Colonic mucosa (tissue), 4 donors: ENCODE measurements around the gene VAMP5. TPM values are rescaled to one million over a fixed set of nuclear protein-coding genes. Genes with fewer than 3 reads are reported as not detected.
"Not testable (repeated sequence)": the region's sequence is repeated elsewhere in the genome, so short reads cannot be mapped to it uniquely, and the experiment has no call there.

ENCODE experiments used
- DNase-seq: peaks from one replicate; pipeline ENCODE4 v3.0.0-alpha.2; 2020
- H3K27ac ChIP-seq: fragments of 200-600 bp; one replicate; pipeline ENCODE4 v1.8.0; 2021
- H3K27me3 ChIP-seq: fragments of 200-600 bp; one replicate; pipeline ENCODE4 v1.8.0; 2021
- H3K36me3 ChIP-seq: fragments of 200-600 bp; one replicate; pipeline ENCODE4 v1.8.0; 2021
- H3K4me1 ChIP-seq: fragments of 200-600 bp; one replicate; pipeline ENCODE4 v1.8.0; 2021; ENCODE audit warnings: mild to moderate bottlenecking
- H3K4me3 ChIP-seq: fragments of 200-600 bp; one replicate; pipeline ENCODE4 v1.8.0; 2021
- H3K9ac ChIP-seq, 2 donors: one replicate each; pipeline ENCODE4 v1.7.0; 2013; ENCODE audit warnings: control low read depth in 2 of 2, low read depth in 2 of 2, low read length in 2 of 2
- H3K9me3 ChIP-seq: fragments of 200-600 bp; one replicate; pipeline ENCODE4 v1.8.0; 2021
- intact Hi-C: fragments of 100-400 bp; cut with DNase I; formaldehyde crosslinking; loops from one replicate; pipeline ENCODE4 v1.14.1; 2022
- total RNA-seq, 2 donors: library from RNA; stranded (reverse); fragmentation: NEBNext Ultra II Directional in 1 of 2; extraction: Animal tissue kit (Norgen Biotek cat#: 25700) in 1 of 2; gene quantifications; one replicate each; pipeline ENCODE4 v1.2.1, GENCODE V29; 2021
- TF ChIP-seq, protein P1 (sequence below): fragments of 200-600 bp; IDR thresholded peaks from one replicate; pipeline ENCODE4 v1.8.0; 2022; ENCODE audit warnings: antibody characterized with exemption, mild to moderate bottlenecking
- donor health status: healthy.
- donor health status: DM: no; HTN: no; CAD: no.
- donor health status: DM: no; HTN: no; CAD: no.

VAMP5 gene
- total RNA-seq, 2 donors from 2014 or later: 14.0 to 16.9 TPM

DNA sequence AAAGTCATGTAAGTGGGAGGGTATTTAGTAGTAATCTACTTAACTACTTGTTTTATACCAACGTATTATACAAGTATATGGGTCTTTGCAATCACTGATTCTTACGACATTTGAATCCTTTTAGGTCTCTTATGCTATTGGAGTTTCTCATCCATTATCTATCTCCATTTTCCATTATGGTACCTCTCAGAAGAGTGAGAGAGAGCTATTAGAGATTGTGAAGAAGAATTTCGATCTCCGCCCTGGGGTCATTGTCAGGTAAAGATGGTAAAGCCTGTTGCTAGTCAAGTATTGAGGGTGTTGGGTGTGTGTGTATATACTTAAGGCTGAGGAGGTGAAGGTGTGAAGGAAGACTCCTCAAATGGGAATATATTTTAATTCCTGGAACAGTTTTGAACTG, 41.5 kb upstream of the VAMP5 start:
- DNase-seq: no peak
- Histone ChIP-seq H3K36me3 (peaks cover 33% of the 10 kb centered on the region), H3K4me3 (no peak overlapping the region), H3K9ac (no peak overlapping the region), H3K4me1 (peaks cover 3% of the 10 kb centered on the region), H3K9me3 (no peaks in the 10 kb centered on the region), H3K27me3 (no peaks in the 10 kb centered on the region), H3K27ac (no peak overlapping the region)
- TF ChIP-seq, protein P1, sequence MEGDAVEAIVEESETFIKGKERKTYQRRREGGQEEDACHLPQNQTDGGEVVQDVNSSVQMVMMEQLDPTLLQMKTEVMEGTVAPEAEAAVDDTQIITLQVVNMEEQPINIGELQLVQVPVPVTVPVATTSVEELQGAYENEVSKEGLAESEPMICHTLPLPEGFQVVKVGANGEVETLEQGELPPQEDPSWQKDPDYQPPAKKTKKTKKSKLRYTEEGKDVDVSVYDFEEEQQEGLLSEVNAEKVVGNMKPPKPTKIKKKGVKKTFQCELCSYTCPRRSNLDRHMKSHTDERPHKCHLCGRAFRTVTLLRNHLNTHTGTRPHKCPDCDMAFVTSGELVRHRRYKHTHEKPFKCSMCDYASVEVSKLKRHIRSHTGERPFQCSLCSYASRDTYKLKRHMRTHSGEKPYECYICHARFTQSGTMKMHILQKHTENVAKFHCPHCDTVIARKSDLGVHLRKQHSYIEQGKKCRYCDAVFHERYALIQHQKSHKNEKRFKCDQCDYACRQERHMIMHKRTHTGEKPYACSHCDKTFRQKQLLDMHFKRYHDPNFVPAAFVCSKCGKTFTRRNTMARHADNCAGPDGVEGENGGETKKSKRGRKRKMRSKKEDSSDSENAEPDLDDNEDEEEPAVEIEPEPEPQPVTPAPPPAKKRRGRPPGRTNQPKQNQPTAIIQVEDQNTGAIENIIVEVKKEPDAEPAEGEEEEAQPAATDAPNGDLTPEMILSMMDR: no peak
- intact Hi-C loops: no loop called here

DNA sequence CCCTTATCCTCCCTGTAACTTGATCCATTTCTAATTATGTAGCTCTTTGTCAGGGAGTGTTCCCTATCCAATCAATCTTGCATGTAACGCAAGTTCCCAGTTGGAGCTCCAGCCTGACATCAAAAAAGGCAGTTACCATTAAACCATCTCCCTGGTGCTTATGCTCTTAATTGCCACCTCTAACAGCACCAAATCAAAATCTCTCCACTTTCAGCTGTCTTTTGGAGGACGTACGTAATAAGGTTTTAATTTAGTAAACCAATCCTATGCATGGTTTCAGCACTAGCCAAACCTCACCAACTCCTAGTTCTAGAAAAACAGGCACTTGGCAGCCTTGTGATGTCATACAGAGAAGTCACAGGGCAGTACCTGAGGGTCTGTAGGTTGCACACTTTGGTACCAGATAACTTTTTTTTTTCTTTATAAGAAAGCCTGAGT, 40.0 kb upstream of the VAMP5 start:
- H3K27ac ChIP-seq: peak overlapping the region; percentile 15
- peaks cover 33% of the 10 kb centered on the region for H3K36me3 ChIP-seq
- DNase-seq, H3K9ac ChIP-seq, H3K4me1 ChIP-seq, H3K27me3 ChIP-seq, H3K4me3 ChIP-seq, H3K9me3 ChIP-seq, intact Hi-C loops: not testable (repeated sequence)

DNA sequence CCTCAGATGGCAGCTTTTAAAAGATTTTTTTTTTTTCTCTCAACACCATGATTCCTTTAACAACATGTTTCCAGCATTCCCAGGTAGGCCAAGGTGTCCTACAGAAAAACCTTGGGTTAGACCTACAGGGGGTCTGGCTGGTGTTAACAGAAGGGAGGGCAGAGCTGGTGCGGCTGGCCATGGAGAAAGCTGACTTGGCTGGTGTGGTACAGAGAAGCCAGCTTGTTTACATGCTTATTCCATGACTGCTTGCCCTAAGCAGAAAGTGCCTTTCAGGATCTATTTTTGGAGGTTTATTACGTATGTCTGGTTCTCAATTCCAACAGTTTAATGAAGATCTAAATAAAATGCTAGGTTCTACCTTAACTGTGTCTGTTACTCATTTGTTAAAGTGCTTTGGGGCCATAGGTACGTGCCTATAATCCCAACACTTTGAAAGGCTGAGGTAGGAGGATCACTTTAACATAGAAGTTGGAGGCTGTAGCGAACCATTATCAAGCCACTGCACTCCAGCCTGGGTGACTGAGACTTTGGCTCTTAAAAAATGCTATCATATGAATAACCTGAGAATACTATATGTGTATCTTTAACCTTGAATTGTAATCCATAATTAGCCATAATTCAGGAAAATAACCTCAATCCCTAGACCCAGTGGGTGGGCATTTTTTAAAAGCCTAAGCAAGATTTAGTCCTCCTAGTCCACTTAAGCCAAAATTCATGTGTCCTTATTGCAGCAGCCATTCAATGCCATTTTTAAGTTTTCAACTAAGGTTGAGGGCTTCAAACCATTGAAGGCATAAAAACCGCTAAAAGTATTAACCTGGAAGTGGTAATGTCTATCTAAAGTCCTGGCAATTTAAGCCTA, 39.1 kb upstream of the VAMP5 start:
- H3K9me3 ChIP-seq, H3K4me3 ChIP-seq, intact Hi-C loops, H3K4me1 ChIP-seq, H3K9ac ChIP-seq, DNase-seq, H3K27me3 ChIP-seq: not testable (repeated sequence)
- peaks cover 33% of the 10 kb centered on the region for H3K36me3 ChIP-seq
- peak overlapping the region; percentile 15 for H3K27ac ChIP-seq

DNA sequence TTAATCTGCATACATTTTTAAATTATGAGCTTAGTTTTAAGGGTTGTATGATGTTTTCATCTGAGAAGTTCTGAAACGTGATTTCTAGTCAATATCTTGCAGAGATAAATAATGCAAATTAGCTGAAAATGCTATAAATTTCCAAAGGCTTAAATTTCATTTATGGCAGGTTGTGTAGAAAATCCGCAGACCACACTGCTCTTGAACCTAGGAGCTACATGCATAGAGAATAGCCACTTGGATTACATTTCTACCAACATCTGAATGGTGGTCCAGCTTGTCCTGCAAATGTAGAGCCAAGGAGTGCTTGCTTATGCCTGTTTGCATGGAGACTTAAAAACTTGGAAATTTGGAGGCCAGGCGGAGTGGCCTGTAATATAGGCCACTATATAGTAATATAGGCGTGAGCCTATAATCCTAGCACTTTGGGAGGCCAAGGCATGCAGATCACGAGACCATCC, 38.4 kb upstream of the VAMP5 start:
- TF ChIP-seq, protein P1: no peak
- Histone ChIP-seq H3K36me3 (peaks cover 33% of the 10 kb centered on the region), H3K4me3 (no peak overlapping the region), H3K9me3 (no peaks in the 10 kb centered on the region), H3K27me3 (no peaks in the 10 kb centered on the region), H3K27ac (no peak overlapping the region), H3K4me1 (no peaks in the 10 kb centered on the region), H3K9ac (no peak overlapping the region)
- no peak for DNase-seq
- intact Hi-C loops: no loop called here

DNA sequence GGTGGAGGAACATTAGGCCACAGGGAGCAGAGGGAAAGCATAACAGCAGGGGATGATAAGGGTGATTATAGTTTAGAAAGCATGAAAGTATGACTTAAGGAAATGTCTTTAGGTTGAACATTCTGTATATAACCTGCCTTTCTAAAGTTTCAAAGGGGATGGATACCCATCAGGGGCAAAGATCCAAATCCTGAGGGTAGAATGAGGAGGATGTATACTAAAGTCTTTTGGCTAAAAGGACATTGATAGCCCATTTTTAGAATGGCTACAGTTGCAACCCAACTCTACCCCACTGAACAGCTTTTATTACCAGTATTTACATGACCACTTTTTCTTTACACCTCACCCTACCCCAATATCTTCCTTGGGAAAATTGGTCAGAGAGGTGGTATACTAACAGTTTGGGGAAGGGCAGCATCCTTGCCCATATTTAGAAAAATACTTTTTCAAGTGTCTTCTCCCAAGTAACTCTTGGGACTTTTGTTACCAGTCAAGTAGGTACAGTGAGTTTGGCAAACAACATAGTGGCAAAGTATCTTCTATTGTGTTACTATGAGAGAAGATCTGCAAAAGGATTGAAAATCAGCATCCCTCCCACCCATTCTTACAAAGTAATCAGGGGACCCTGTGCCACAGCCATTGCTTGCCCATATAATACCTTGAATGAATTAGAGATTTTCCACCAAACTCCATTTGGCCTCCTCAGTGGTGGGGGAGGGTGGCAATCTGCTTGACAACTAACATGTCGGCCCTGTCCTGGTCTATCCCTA, 37.0 kb upstream of the VAMP5 start:
- H3K36me3 ChIP-seq: peaks cover 31% of the 10 kb centered on the region
- TF ChIP-seq, protein P1: no peak
- no peak overlapping the region for H3K9ac ChIP-seq
- no peak overlapping the region for H3K27ac ChIP-seq
- DNase-seq: no peak
- H3K4me3 ChIP-seq: no peak overlapping the region
- intact Hi-C loops: no loop called here
- no peaks in the 10 kb centered on the region for H3K4me1 ChIP-seq
- H3K9me3 ChIP-seq: no peaks in the 10 kb centered on the region
- no peaks in the 10 kb centered on the region for H3K27me3 ChIP-seq

DNA sequence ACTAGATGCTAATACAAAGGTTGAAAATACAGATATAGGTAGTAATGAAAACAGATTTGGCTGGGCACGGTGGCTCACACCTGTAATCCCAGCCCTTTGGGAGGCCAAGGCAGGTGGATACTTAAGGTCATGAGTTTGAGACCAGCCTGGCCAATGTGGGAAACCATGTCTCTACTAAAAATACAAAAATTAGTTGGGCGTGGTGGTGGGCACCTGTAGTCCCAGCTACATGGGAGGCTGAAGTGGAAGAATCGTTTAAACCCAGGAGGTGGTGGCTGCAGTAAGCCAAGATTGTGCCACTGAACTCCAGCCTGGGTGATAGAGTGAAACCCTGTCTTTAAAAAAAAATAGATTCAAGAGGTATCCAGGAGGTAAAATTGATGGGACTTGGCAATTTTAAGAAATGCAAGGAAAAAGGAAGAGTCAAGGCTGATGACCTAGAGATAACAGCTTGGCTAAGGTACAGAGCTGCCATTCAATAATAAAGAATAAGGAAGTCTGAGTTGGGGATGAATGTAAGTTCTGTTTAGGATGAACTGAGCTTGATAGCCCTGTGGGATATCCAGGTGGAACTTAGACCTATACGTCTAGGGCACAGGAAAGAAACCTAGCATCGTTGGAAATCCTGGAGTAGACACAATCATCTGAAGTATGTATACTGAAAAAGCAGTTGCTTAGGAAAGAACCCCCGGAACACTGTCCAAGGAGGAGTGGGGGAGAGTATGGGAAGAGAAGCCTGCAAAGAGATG, 36.2 kb upstream of the VAMP5 start:
- H3K4me3 ChIP-seq: no peak overlapping the region
- intact Hi-C loops: no loop called here
- no peak overlapping the region for H3K27ac ChIP-seq
- DNase-seq: no peak
- no peaks in the 10 kb centered on the region for H3K9me3 ChIP-seq
- peaks cover 24% of the 10 kb centered on the region for H3K36me3 ChIP-seq
- H3K27me3 ChIP-seq: no peaks in the 10 kb centered on the region
- no peak overlapping the region for H3K9ac ChIP-seq
- H3K4me1 ChIP-seq: no peaks in the 10 kb centered on the region
- TF ChIP-seq, protein P1: no peak
